Measurements from ENCODE around the gene ARNT2.

- TF ChIP-seq CTCF (IDR thresholded peaks at IDR 0.05) (no peak), POLR2A (IDR thresholded peaks at IDR 0.05) (no peak)
Measured at GRCh38 chr15:80568876-80569605, 164.9 kb downstream of the ARNT2 start.
